NT2/D1 (cell line): Measurements from ENCODE around the gene SIK3.

Experiments used
- SUZ12 ChIP-seq: IDR thresholded peaks from 2 replicates; pipeline ENCODE4 v1.6.1; 2011; ENCODE audit not compliant: insufficient read length, insufficient read depth; ENCODE audit errors: extremely low read depth
- YY1 ChIP-seq: IDR thresholded peaks from 2 replicates; pipeline ENCODE4 v1.6.1; 2011; ENCODE audit not compliant: insufficient read length, insufficient read depth
- ZNF274 ChIP-seq: IDR thresholded peaks from 2 replicates; pipeline ENCODE4 v1.6.1; 2011; ENCODE audit warnings: mild to moderate bottlenecking, low read depth, low read length

DNA sequence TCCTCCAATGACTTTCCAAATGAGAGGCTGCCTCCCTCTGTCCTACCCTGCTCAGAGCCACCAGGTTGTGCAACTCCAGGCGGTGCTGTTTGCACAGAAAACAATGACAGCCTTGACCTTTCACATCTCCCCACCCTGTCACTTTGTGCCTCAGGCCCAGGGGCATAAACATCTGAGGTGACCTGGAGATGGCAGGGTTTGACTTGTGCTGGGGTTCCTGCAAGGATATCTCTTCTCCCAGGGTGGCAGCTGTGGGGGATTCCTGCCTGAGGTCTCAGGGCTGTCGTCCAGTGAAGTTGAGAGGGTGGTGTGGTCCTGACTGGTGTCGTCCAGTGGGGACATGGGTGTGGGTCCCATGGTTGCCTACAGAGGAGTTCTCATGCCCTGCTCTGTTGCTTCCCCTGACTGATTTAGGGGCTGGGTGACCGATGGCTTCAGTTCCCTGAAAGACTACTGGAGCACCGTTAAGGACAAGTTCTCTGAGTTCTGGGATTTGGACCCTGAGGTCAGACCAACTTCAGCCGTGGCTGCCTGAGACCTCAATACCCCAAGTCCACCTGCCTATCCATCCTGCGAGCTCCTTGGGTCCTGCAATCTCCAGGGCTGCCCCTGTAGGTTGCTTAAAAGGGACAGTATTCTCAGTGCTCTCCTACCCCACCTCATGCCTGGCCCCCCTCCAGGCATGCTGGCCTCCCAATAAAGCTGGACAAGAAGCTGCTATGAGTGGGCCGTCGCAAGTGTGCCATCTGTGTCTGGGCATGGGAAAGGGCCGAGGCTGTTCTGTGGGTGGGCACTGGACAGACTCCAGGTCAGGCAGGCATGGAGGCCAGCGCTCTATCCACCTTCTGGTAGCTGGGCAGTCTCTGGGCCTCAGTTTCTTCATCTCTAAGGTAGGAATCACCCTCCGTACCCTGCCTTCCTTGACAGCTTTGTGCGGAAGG lies 265.6 kb downstream of the SIK3 start:
- TF ChIP-seq SUZ12 (no peak), ZNF274 (no peak), YY1 (no peak)
